HG03045 (cell line): ENCODE data around the gene DFFA.

Experiments
- ATAC-seq: cut with Tn5 transposase; IDR thresholded peaks from one replicate; pipeline ENCODE4 v1.9.1; 2021; ENCODE audit warnings: mild to moderate bottlenecking, moderate library complexity; ENCODE audit not compliant: unreplicated experiment

Gene DFFA

DNA sequence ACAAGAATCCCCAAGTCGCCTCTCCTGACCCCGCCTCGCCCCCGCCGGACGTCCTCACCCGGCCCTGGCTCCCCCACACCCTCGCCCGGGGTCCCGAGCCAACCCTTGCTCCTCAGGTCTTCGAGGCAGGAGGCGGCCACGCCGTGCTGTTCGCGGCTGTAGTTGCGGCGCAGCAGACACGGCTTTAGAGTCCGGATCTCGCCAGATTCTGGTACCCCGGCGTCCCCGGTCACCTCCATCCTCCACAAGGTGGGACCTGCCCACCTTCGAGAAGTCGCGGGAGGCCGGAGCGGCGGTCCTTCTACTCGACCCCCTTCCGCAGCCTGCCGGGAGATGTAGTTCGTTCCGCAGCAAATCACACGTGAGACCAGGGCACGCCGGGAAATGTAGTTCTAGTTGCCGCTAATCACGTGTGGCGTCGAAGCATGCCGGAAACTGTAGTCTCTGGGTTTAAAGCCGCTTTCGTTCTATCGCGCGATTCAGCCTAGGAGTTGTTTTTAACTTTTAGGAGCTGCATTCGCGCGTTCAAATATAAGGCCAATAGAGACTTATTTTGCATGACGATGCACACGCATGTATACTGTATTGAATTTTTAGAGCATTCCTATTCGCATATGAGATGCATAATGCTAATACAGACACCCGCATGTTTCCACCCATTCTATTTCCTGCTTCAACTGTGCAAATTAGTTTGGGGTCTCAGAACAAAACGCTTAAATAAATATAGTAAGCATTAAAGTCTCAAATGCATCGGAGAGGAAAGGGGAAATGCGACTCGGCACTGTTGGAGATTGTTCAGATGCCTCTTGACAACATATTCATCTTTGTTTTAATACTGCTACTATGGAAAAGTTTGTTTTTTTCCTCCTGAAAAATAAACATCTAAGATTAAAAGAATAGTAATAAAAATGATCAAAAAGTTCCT is at the start of gene DFFA:
Gene DFFA (minus strand): TSS at position 310 of the 925 bp plus-strand sequence. CDS start 71 bp downstream, at position 239.
- peak; percentile 71 for ATAC-seq

DNA sequence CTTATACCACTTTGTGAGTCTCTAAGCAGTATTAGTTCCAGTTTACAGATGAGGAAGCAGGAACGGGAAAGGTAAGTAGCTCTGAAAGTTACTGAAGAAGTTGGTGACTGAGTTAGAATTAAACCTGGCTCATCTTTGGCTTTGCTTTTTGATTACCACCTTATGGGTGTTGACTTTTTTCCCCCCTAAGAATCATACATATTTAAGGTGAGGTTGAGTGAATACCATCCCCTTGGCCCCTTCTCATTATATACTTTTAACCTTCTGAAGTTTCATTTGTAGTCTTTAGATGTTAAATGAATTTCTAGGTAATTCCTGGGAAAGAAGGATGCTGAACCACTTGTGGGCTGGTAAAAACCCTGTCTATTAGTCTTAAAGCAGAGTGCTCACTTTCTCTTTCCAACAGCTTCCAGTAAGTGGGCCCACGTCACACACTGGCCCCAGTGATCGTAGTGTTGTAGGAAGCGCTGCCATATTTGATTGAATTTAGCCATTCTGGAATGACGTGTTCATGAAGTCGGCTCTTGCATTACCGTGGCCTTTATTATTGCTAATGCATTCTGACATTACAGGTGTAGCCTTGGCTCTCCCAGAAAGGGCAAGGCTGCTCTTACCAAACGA is 49.3 kb upstream of the DFFA start:
- ATAC-seq: no peak

DNA sequence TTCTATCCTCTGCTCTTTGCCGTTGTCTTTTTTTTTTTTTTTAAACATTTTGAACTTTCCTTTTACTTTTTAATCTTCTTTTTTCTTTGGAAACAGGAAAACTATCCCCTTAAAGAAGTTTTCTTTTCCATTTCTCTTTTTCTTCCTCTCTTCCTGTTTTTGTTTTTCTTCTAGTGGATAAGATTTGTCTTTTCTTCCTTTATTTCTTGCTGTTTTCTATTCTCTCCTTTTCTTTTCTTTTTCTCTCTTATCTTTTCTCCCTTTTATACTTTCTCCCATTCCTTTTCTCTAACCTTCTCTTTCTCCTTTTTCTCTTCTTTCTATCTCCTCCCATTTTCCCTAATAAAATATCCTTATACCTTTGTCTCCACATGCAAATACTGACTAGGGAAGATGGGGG is 48.6 kb upstream of the DFFA start:
- ATAC-seq: no peak

- no peak for ATAC-seq
These were observed 48.2 kb upstream of the DFFA start for GRCh38 chr1:10520497-10520896.

- no peak for ATAC-seq
These were observed 46.7 kb upstream of the DFFA start for GRCh38 chr1:10519016-10519417.

- ATAC-seq: no peak
These were observed 45.3 kb upstream of the DFFA start for GRCh38 chr1:10517677-10517982.

- ATAC-seq: no peak
These were observed 44.8 kb upstream of the DFFA start for GRCh38 chr1:10516925-10517676.

- ATAC-seq: no peak
These were observed 43.8 kb upstream of the DFFA start for GRCh38 chr1:10515976-10516750.

- no peak for ATAC-seq
These were observed 43.1 kb upstream of the DFFA start for GRCh38 chr1:10515301-10515975.

DNA sequence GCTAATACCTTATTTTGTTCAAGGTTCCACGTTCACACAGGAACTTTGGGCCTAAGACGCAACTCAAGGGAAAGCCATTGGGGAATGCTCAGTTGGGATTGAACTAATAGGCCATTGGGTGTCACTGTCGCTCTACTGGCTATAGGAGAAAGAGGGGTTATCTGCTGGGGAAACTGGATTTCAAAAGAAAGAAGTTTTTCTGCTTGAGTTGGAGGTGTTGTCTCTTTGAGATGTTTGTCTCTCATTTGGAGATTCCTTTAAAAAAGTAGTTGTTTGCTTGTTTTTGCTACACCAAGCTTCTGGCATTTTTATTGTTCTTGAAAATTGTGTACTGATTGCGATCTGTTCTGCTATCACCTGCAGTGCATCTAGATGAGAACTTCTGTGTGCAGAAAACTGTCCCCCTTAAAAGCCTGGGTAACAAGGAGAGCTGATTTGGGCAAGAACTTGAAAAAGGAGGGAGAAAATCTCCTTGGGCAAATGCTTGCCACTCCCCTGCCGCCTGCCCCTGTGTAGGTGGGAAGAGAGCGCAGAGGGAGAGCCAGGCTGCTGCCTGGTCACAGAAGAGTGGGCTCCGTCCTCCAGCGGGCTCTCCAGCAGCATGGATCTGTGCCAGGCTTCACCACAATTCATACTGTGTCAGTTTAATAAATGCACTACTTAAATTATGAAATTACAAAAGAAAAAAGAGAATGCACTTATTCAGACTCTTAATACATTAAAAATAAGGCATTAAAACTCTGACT is 42.3 kb upstream of the DFFA start:
- no peak for ATAC-seq

DNA sequence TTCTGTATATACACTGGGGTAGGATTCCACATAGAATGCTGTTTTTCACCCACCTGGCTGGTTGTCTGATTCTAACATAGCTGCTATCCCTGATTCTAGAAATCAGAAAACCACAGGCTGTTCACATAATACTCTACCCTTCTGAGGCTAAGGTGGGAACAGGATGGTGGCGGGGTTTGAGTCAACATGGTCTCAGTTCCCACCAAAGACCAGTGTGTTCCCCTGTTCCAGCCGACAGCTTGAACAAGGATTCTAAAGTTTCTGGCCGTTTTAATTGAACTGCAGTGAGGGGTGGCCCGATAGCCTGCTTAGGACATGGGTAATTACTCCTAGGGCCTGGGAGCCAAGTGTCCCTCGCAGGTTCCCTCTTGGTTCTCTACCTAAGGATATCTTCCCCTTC is 40.9 kb upstream of the DFFA start:
- no peak for ATAC-seq

GRCh38 chr1:10511494-10511885 is 39.2 kb upstream of the DFFA start:
- ATAC-seq: no peak

GRCh38 chr1:10510520-10511493 is 38.5 kb upstream of the DFFA start:
- peak; percentile 68 for ATAC-seq

GRCh38 chr1:10509809-10510509 is 37.6 kb upstream of the DFFA start:
- no peak for ATAC-seq

DNA sequence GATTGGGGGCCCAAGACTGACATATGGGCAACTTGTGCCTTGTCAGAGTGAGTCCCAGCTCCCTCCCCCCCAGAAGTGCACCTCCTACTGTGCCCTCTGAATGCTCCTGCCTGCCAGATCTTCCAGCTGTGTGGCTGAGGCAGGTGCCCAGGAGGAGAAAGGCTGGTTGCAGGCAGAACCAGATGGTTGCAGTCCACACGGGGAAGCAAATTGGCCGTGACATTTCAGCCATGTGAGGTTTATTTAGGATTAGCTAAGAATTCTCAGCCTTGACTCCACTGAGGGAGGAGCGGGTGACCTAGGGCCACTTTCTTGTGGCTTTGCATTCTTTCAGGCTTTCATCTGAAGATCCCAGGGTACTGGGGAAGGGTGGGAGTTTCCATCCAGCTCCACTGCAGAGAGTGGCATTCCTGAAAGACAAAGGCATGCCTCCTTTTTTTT is 36.2 kb upstream of the DFFA start:
- no peak for ATAC-seq

GRCh38 chr1:10507111-10507879 is 35.0 kb upstream of the DFFA start:
- ATAC-seq: no peak

DNA sequence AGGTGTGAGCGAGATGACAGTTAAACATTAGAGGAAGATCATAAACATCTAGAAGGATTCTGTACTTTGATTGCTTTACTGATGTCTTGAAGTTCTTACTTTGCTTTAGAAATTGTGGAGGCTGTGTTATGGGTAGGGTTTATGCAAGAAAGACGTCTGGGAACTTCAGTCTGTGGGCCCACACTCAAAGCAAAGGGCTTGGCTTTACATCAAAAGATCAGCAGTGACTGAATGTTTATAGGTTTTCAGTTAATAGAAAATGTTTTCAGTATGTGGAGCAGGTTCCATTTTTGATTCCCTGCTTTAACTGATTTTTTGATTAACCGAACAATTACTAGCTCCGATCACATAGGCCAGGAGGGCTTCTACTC is 34.3 kb upstream of the DFFA start:
- ATAC-seq: no peak
